ENCODE data around the gene SLC44A3. TPM values are rescaled to one million over a fixed set of nuclear protein-coding genes. Genes with fewer than 3 reads are reported as not detected.

The SLC44A3 gene
- total and polyA plus RNA-seq, 2 of the 13 experiments (the other 11 are each of a cell fraction or from before 2014, with no cell fraction given), result 6.8 to 14.1 TPM

DNA sequence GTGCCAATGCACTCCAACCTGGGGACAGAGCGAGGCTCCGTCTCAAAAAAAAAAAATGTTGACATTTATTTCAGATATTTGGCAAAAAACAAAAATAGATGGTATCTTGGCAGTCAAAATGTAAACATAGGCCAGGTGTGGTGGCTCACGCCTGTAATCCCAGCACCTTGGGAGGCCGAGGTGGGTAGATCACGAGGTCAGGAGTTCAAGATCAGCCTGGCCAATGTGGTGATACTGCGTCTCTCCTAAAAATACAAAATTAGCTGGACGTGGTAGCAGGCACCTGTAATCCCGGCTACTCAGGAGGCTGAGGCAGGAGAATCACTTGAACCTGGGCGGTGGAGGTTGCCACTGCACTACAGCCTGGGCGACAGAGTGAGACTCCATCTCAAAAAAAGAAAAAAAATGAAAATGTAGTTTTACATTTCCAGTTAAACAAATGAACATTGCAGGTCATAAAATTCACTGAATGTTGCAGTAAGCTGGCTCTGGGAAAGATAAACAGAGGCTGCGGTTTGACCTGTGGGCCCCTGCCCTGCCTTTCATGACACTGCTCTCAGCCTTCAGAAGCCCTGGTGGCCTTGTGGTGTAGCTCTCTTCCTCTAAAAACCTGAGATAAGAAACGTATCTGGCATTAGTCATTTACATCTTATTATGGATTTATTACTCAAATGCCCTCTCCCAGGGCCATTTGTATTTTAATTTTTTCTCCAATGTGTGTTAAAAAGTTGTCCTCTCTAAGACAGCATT is 12.2 kb upstream of the SLC44A3 start:
- DNase-seq (ENCODE audit: low spot score) (peak; percentile 86), FAIRE-seq (peak; percentile 96), ATAC-seq (peak; percentile 88)
- Histone ChIP-seq H3K9ac (ENCODE audit: insufficient read depth, low read depth, low read length) (peak overlapping the region; percentile 26; the same call in 1 of the 2 replicates), H4K20me1 (ENCODE audit: insufficient read depth, low read length) (no peaks in the 10 kb centered on the region), H3K4me3 (replicated peaks in 1 of 3; ENCODE audit: insufficient read depth in 1 of 3, low read depth in 2 of 3, low read length in 3 of 3) (no peak overlapping the region), H3K36me3 (replicated peaks in 1 of 2; ENCODE audit: control insufficient read depth in 1 of 2, insufficient read depth in 2 of 2, low read length in 2 of 2) (no peaks in the 10 kb centered on the region), H3K27me3 (ENCODE audit: control insufficient read depth in 1 of 2, insufficient read depth in 2 of 2, low read length in 2 of 2) (no peaks in the 10 kb centered on the region), H2AFZ (ENCODE audit: low read length) (no peak overlapping the region), H3K4me1 (ENCODE audit: insufficient read depth, low read length) (peaks cover 57% of the 10 kb centered on the region), H3K9me3 (ENCODE audit: low read length) (peaks cover 3% of the 10 kb centered on the region), H3K4me2 (ENCODE audit: low read depth, low read length) (peak overlapping the region; percentile 51), H3K27ac (ENCODE audit: extremely low read length, insufficient read depth, low read length) (peak overlapping the region; percentile 40), H3K79me2 (ENCODE audit: insufficient read depth, low read length) (no peaks in the 10 kb centered on the region)
- 31% methylated on average over 12 of the region's 12 CpGs for WGBS (ENCODE audit: low lambda C conversion rate)
- in situ Hi-C loops (cut with HindIII; ENCODE audit: extremely low pct_ligation_motif_present, low pct_unique_long_range_greater_than_20kb) (loop anchor here (5.0 to 10.0 kb wide), 3 partner anchors 203 to 323 kb away; no protein-coding TSS in a partner anchor), intact Hi-C loops (cut with micrococcal nuclease; ENCODE audit: unreplicated experiment) (loop anchor here (5.0 kb wide), 1 partner anchor 234 kb away; no protein-coding TSS in a partner anchor)
- ChIA-PET CTCF (ENCODE audit: low intra/inter-chr PET ratio, low total read pairs) (interaction anchor here (1.6 kb wide), 1 partner anchor 235 kb away, joined by 4 read pairs; no protein-coding TSS in a partner anchor), POLR2A (interaction anchor here (0.8 kb wide), 1 partner anchor 109 kb away, joined by 3 read pairs; no protein-coding TSS in a partner anchor)
- no TSS peak for BruUV-seq (replicated peaks)
- TF ChIP-seq ZMYM2 (CRISPR knock-in tag; IDR thresholded peaks at IDR 0.05) (peak; percentile 17; the same call in 1 of the 2 replicates), MXD4 (CRISPR knock-in tag; IDR thresholded peaks at IDR 0.05) (no peak), PAX8 (CRISPR knock-in tag; IDR thresholded peaks at IDR 0.05; ENCODE audit: borderline replicate concordance) (no peak), KAT7 (CRISPR knock-in tag; IDR thresholded peaks at IDR 0.05; ENCODE audit: borderline replicate concordance) (no peak), SMARCE1 (IDR thresholded peaks at IDR 0.05; ENCODE audit: borderline replicate concordance) (no peak), ZNF326 (CRISPR knock-in tag; IDR thresholded peaks at IDR 0.05; ENCODE audit: borderline replicate concordance) (no peak), ZNF589 (CRISPR knock-in tag; conservative IDR thresholded peaks at IDR 0.05) (no peak), FOSL2 (CRISPR knock-in tag; IDR thresholded peaks at IDR 0.05) (peak; percentile 69), RBM22 (optimal IDR thresholded peaks at IDR 0.05; ENCODE audit: low read length) (no peak), ELF4 (CRISPR knock-in tag; IDR thresholded peaks at IDR 0.05; ENCODE audit: borderline replicate concordance) (no peak), NCOA1 (CRISPR knock-in tag; IDR thresholded peaks at IDR 0.05) (no peak), MTA3 (CRISPR knock-in tag; IDR thresholded peaks at IDR 0.05) (no peak), NFIC (IDR thresholded peaks at IDR 0.05; ENCODE audit: low read length) (no peak), ZNF652 (CRISPR knock-in tag; IDR thresholded peaks at IDR 0.05; ENCODE audit: borderline replicate concordance, low read depth) (no peak), TCF12 (IDR thresholded peaks at IDR 0.05) (no peak), TCF12 (CRISPR knock-in tag; IDR thresholded peaks at IDR 0.05) (no peak), SAP130 (CRISPR knock-in tag; IDR thresholded peaks at IDR 0.05; ENCODE audit: low read depth) (peak; percentile 59), ZFP41 (CRISPR knock-in tag; IDR thresholded peaks at IDR 0.05; ENCODE audit: borderline replicate concordance) (no peak)
- TF ChIP-seq, protein P1, sequence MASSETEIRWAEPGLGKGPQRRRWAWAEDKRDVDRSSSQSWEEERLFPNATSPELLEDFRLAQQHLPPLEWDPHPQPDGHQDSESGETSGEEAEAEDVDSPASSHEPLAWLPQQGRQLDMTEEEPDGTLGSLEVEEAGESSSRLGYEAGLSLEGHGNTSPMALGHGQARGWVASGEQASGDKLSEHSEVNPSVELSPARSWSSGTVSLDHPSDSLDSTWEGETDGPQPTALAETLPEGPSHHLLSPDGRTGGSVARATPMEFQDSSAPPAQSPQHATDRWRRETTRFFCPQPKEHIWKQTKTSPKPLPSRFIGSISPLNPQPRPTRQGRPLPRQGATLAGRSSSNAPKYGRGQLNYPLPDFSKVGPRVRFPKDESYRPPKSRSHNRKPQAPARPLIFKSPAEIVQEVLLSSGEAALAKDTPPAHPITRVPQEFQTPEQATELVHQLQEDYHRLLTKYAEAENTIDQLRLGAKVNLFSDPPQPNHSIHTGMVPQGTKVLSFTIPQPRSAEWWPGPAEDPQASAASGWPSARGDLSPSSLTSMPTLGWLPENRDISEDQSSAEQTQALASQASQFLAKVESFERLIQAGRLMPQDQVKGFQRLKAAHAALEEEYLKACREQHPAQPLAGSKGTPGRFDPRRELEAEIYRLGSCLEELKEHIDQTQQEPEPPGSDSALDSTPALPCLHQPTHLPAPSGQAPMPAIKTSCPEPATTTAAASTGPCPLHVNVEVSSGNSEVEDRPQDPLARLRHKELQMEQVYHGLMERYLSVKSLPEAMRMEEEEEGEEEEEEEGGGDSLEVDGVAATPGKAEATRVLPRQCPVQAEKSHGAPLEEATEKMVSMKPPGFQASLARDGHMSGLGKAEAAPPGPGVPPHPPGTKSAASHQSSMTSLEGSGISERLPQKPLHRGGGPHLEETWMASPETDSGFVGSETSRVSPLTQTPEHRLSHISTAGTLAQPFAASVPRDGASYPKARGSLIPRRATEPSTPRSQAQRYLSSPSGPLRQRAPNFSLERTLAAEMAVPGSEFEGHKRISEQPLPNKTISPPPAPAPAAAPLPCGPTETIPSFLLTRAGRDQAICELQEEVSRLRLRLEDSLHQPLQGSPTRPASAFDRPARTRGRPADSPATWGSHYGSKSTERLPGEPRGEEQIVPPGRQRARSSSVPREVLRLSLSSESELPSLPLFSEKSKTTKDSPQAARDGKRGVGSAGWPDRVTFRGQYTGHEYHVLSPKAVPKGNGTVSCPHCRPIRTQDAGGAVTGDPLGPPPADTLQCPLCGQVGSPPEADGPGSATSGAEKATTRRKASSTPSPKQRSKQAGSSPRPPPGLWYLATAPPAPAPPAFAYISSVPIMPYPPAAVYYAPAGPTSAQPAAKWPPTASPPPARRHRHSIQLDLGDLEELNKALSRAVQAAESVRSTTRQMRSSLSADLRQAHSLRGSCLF (CRISPR knock-in tag; IDR thresholded peaks at IDR 0.05; ENCODE audit: borderline replicate concordance), result no peak
- TF ChIP-seq, protein P2, sequence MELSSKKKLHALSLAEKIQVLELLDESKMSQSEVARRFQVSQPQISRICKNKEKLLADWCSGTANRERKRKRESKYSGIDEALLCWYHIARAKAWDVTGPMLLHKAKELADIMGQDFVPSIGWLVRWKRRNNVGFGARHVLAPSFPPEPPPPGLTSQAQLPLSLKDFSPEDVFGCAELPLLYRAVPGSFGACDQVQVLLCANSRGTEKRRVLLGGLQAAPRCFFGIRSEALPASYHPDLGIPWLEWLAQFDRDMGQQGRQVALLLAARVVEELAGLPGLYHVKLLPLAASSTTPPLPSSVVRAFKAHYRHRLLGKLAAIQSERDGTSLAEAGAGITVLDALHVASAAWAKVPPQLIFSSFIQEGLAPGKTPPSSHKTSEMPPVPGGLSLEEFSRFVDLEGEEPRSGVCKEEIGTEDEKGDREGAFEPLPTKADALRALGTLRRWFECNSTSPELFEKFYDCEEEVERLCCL (CRISPR knock-in tag; IDR thresholded peaks at IDR 0.05; ENCODE audit: borderline replicate concordance), result no peak

All from HepG2 (cell line).